Keratinocyte (primary cell): ENCODE results near the gene B3GNT2.

Experiments used
- EZH2 ChIP-seq: IDR thresholded peaks from one replicate; pipeline ENCODE4 v1.6.1; 2012; ENCODE audit warnings: inconsistent platforms, mild to moderate bottlenecking, low read length, moderate library complexity
- TF ChIP-seq, protein P1 (sequence below), 3 experiments: IDR thresholded peaks in 1 of 3; conservative IDR thresholded peaks in 1 of 3; optimal IDR thresholded peaks in 1 of 3; 2 replicates in 2 of 3; 3 replicates in 1 of 3; pipeline versions ENCODE3 to v1.5.1; 2011; ENCODE audit warnings: low read length in 3 of 3, mild to moderate bottlenecking in 3 of 3, moderate library complexity in 2 of 3, control low read depth in 1 of 3, inconsistent platforms in 1 of 3; ENCODE audit not compliant: insufficient read depth in 2 of 3; ENCODE audit errors: extremely low read depth in 1 of 3

DNA sequence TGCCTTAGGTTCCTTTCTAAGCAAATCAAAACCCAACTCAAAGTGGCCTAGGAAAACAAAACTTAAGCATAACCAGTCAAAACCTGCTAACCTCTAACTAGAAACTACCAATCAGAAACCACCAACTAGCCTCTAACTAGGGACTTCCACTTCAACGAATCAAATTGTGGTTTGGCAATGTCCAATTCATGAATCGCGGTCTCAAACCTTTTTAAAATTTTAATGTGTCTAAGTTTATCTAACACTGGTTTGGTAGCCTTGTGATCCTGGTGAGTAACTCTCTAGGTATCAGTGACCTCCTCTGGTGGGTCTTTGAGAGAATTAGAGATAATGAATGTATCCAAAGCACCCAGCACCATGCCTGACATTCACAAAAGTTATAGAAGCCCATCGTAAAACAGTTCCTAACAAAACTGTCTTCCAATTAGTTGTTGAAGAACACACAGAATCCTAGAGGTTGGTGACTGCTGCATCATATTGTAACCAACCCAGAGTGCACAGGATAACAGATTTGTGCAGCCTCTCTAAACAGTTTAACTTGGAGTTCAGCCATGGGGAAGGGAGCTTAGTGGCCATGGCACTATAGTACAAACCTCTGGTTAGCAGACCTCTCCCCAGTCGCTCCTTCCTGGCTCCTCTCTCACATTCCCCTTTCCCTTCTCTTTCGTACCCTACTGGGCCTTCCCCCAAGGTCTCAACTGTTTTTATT lies 45.2 kb upstream of the B3GNT2 start:
- TF ChIP-seq, protein P1, sequence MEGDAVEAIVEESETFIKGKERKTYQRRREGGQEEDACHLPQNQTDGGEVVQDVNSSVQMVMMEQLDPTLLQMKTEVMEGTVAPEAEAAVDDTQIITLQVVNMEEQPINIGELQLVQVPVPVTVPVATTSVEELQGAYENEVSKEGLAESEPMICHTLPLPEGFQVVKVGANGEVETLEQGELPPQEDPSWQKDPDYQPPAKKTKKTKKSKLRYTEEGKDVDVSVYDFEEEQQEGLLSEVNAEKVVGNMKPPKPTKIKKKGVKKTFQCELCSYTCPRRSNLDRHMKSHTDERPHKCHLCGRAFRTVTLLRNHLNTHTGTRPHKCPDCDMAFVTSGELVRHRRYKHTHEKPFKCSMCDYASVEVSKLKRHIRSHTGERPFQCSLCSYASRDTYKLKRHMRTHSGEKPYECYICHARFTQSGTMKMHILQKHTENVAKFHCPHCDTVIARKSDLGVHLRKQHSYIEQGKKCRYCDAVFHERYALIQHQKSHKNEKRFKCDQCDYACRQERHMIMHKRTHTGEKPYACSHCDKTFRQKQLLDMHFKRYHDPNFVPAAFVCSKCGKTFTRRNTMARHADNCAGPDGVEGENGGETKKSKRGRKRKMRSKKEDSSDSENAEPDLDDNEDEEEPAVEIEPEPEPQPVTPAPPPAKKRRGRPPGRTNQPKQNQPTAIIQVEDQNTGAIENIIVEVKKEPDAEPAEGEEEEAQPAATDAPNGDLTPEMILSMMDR (optimal IDR thresholded peaks at IDR 0.05 in 1 of 3, IDR thresholded peaks at IDR 0.05 in 1 of 3, conservative IDR thresholded peaks at IDR 0.05 in 1 of 3; ENCODE audit: extremely low read depth in 1 of 3, insufficient read depth in 2 of 3, low read length in 3 of 3) = no peak
- no peak for TF ChIP-seq EZH2
